Upper lobe of left lung (tissue), 4 donors: ENCODE data around the gene UXS1.

Source experiments
- POLR2A ChIP-seq, 4 donors: fragments of 450-650 bp; IDR thresholded peaks; one replicate each; pipeline ENCODE4 v1.5.1; 2016 to 2017; ENCODE audit warnings: antibody characterized with exemption in 4 of 4, mild to moderate bottlenecking in 2 of 4
- POLR2AphosphoS5 ChIP-seq, 2 donors: sonication (generic); formaldehyde crosslinking; IDR thresholded peaks; one replicate each; pipeline ENCODE4 v1.5.1; 2017; ENCODE audit warnings: antibody characterized with exemption in 2 of 2
- TF ChIP-seq, protein P1 (sequence below), 6 experiments: fragments of 450-650 bp in 4 of 6; fragments of 200-600 bp in 2 of 6; sonication (generic) in 2 of 6; IDR thresholded peaks; one replicate each; pipeline ENCODE4 v1.5.1; 2016 to 2019; ENCODE audit warnings: antibody characterized with exemption in 6 of 6

DNA sequence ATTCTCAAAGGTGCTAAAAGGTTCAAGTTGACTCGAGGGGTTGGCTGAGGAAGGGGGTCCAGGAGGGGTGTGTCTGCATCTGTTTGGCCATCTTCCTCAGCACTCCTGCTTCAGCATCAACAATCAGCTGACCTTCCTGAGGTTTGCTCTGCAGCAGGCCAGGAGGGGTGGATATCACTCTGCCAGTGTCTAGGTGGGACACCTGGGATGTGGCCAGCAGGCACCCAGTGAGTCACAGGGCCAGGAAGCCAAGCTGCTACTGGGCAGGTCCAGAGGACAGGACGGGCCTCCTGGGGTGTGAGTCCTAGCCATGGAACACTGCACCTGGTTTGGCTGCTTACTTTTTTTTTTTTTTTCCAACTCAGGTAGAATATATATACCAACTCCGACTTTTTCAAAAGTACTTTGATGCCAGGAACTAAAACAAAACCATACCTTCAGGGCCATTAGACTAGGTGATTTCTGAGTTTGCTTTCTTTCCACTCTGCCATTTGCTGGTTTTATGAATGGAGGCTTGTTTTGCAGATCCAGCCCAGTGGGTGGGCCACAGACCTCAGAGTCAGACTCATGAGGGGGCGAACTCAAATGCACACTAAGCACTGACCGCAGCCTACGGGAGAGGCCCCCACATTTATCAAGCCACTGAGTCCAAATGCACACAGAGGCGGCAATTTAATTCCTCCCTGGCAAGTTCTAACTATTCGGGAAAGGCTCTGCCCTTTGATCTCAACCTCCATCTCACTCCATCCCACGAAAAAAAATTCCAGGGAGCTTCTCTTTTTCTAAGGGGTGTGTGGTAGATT, 76.0 kb downstream of the UXS1 start:
- TF ChIP-seq, protein P1, sequence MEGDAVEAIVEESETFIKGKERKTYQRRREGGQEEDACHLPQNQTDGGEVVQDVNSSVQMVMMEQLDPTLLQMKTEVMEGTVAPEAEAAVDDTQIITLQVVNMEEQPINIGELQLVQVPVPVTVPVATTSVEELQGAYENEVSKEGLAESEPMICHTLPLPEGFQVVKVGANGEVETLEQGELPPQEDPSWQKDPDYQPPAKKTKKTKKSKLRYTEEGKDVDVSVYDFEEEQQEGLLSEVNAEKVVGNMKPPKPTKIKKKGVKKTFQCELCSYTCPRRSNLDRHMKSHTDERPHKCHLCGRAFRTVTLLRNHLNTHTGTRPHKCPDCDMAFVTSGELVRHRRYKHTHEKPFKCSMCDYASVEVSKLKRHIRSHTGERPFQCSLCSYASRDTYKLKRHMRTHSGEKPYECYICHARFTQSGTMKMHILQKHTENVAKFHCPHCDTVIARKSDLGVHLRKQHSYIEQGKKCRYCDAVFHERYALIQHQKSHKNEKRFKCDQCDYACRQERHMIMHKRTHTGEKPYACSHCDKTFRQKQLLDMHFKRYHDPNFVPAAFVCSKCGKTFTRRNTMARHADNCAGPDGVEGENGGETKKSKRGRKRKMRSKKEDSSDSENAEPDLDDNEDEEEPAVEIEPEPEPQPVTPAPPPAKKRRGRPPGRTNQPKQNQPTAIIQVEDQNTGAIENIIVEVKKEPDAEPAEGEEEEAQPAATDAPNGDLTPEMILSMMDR (IDR thresholded peaks at IDR 0.05), result no peak
- TF ChIP-seq POLR2AphosphoS5 (IDR thresholded peaks at IDR 0.05) (no peak), POLR2A (IDR thresholded peaks at IDR 0.05) (no peak)
